Measurements from ENCODE around the gene FMN1.

FMN1 gene

GRCh38 chr15:33031324-33031821 lies 163.1 kb downstream of the FMN1 start:
- no peak for DNase-seq
- no peaks in the 10 kb centered on the region for H3K36me3 ChIP-seq
- no peak overlapping the region for H3K27ac ChIP-seq
- H3K27me3 ChIP-seq (ENCODE audit: insufficient read depth, low read depth, severe bottlenecking) = no peaks in the 10 kb centered on the region
- H3K4me3 ChIP-seq (ENCODE audit: low read depth, low read length) = no peak overlapping the region
- TF ChIP-seq CTCF (IDR thresholded peaks at IDR 0.05; ENCODE audit: low read depth, low read length) = no peak
- no peaks in the 10 kb centered on the region for H3K9me3 ChIP-seq (ENCODE audit: severe bottlenecking)

GRCh38 chr15:33030315-33030714 lies 164.2 kb downstream of the FMN1 start:
- no peak overlapping the region for H3K4me3 ChIP-seq (ENCODE audit: low read depth, low read length)
- H3K36me3 ChIP-seq = no peaks in the 10 kb centered on the region
- no peak for DNase-seq
- no peaks in the 10 kb centered on the region for H3K27me3 ChIP-seq (ENCODE audit: insufficient read depth, low read depth, severe bottlenecking)
- no peak overlapping the region for H3K27ac ChIP-seq
- no peaks in the 10 kb centered on the region for H3K9me3 ChIP-seq (ENCODE audit: severe bottlenecking)
- no peak for TF ChIP-seq CTCF (IDR thresholded peaks at IDR 0.05; ENCODE audit: low read depth, low read length)

GRCh38 chr15:33029109-33029652 lies 165.3 kb downstream of the FMN1 start:
- Histone ChIP-seq H3K27me3 (ENCODE audit: insufficient read depth, low read depth, severe bottlenecking) (no peaks in the 10 kb centered on the region), H3K27ac (no peak overlapping the region)
- DNase-seq = no peak

GRCh38 chr15:33028495-33028894 lies 166.0 kb downstream of the FMN1 start:
- no peaks in the 10 kb centered on the region for H3K9me3 ChIP-seq (ENCODE audit: severe bottlenecking)
- no peak for TF ChIP-seq CTCF (IDR thresholded peaks at IDR 0.05; ENCODE audit: low read depth, low read length)
- no peak for DNase-seq

More at GRCh38 chr15:33029109-33029652, 165.3 kb downstream of the FMN1 start:
- no peak for TF ChIP-seq CTCF (IDR thresholded peaks at IDR 0.05; ENCODE audit: low read depth, low read length)
- no peaks in the 10 kb centered on the region for H3K9me3 ChIP-seq (ENCODE audit: severe bottlenecking)
- H3K4me3 ChIP-seq (ENCODE audit: low read depth, low read length) = no peak overlapping the region
- H3K36me3 ChIP-seq = no peaks in the 10 kb centered on the region

GRCh38 chr15:33027306-33028035 lies 167.0 kb downstream of the FMN1 start:
- Histone ChIP-seq H3K4me3 (ENCODE audit: low read depth, low read length) (no peak overlapping the region), H3K9me3 (ENCODE audit: severe bottlenecking) (no peaks in the 10 kb centered on the region), H3K27me3 (ENCODE audit: insufficient read depth, low read depth, severe bottlenecking) (no peaks in the 10 kb centered on the region), H3K27ac (no peak overlapping the region), H3K36me3 (no peaks in the 10 kb centered on the region)
- DNase-seq = no peak
- TF ChIP-seq CTCF (IDR thresholded peaks at IDR 0.05; ENCODE audit: low read depth, low read length) = no peak

More at GRCh38 chr15:33028495-33028894, 166.0 kb downstream of the FMN1 start:
- Histone ChIP-seq H3K4me3 (ENCODE audit: low read depth, low read length) (no peak overlapping the region), H3K27ac (no peak overlapping the region), H3K36me3 (no peaks in the 10 kb centered on the region), H3K27me3 (ENCODE audit: insufficient read depth, low read depth, severe bottlenecking) (no peaks in the 10 kb centered on the region)

Measured in WERI-Rb-1 (cell line).